Measurements from ENCODE around the gene TMOD4. TPM values are rescaled to one million over a fixed set of nuclear protein-coding genes. Genes with fewer than 3 reads are reported as not detected.

Gene TMOD4
- total RNA-seq, 4 donors from 2014 or later: 1.9 TPM; not detected in 3

DNA sequence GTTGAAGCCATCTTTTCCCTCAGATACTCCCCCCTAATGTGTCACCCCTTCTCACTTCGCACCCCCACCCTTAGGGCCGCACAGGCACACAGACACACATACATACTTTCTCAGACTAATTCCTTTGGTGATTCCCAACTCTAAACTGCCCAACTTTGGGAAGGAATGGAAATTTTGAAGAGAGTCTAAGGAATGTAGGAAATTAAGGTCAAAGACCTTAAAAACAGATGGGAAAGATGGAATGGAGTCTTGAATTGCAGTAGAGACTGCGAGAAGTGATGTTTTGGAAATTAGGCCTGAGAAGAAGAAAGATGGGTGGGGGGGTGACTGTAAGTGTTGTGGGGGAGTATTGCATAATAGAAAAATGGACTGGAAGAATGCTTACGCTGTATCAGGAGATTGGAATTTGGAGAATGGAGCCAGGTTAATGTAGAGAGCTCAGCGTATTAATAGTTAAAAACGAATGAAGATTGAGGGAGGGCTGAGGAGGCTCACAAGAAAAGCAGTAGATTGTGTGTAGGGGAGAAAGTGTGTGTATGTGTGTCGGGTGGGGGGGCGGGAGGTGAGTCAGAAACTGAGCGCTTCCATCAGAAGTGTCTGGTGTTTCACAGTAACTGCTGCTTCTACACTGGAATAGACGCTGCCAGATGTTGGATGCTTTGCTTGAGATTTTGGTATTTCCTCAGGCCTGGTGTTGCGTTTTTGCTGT, 24.2 kb upstream of the TMOD4 start:
- DNase-seq (ENCODE audit: low spot score) (no peak), ATAC-seq (ENCODE audit: low FRiP score) (peak; percentile 64)
- TF ChIP-seq, protein P1, sequence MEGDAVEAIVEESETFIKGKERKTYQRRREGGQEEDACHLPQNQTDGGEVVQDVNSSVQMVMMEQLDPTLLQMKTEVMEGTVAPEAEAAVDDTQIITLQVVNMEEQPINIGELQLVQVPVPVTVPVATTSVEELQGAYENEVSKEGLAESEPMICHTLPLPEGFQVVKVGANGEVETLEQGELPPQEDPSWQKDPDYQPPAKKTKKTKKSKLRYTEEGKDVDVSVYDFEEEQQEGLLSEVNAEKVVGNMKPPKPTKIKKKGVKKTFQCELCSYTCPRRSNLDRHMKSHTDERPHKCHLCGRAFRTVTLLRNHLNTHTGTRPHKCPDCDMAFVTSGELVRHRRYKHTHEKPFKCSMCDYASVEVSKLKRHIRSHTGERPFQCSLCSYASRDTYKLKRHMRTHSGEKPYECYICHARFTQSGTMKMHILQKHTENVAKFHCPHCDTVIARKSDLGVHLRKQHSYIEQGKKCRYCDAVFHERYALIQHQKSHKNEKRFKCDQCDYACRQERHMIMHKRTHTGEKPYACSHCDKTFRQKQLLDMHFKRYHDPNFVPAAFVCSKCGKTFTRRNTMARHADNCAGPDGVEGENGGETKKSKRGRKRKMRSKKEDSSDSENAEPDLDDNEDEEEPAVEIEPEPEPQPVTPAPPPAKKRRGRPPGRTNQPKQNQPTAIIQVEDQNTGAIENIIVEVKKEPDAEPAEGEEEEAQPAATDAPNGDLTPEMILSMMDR (IDR thresholded peaks at IDR 0.05): no peak

DNA sequence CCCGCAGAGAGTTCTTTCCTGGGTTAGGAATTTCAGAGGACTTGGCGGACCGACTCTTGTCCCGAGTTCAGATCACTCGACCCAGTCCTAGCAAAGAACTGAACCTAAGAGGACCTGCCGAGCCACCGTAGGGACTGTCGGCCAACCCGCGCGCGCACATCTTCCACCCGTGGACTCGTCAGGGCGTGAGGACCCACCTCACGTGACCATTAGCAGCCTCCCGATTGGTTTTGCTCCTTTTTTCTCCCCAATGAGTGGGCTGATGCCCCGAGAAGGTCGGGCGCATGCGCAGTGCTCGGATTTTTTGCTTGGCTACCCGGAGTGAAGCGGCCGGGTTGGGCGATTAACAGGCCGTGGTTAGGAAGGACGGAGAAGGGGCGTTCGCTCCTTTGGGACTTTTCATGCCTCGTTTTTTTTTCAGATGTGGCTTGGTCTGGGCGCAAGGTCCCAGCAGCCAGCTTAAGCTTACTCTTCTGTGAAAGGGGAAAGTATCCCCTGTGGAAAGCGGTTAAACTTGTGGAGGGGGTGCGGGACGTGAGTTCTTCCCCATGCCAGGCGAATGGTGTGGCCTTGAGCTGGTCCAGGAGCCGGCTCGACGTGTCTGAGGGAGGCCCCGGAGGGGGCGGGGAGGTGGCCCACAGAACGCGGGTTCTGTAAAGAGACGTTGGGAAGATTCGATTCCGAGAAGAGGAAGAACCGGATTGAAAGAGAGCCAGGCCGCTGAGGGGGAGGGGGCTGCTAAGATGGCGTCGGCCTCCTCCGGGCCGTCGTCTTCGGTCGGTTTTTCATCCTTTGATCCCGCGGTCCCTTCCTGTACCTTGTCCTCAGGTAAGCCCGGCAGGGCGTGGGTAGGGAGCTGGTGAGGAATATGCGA, 22.7 kb upstream of the TMOD4 start, which contains the start of gene PIP5K1A:
Gene PIP5K1A, plus strand, starts transcription at position 299 of the 874 bp plus-strand sequence. Its CDS starts 445 bp downstream, at position 744.
- DNase-seq (ENCODE audit: low spot score) (peak; percentile 98), ATAC-seq (ENCODE audit: low FRiP score) (peak; percentile 74)
- TF ChIP-seq, protein P1 (IDR thresholded peaks at IDR 0.05): no peak

DNA sequence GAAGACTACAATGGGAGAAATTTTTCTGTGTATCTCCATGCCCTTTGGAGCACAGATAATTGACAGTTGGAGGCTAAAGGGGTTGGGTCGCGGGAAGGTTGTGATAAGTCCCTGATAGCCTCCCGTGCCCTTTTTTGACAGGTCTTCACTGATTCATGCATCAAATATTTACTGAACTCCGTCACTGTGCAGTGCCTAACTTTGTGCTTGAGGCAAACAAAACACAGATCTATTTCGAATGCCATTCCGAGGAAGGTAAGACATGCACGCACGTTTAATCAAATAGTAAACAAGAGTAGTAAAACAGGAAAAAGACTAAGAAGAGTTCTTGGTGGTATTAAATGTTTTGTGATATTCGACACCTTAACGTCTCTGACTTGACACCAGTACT, 22.1 kb upstream of the TMOD4 start:
- ATAC-seq (ENCODE audit: low FRiP score) (no peak), DNase-seq (ENCODE audit: low spot score) (no peak)
- TF ChIP-seq, protein P1 (IDR thresholded peaks at IDR 0.05): no peak

DNA sequence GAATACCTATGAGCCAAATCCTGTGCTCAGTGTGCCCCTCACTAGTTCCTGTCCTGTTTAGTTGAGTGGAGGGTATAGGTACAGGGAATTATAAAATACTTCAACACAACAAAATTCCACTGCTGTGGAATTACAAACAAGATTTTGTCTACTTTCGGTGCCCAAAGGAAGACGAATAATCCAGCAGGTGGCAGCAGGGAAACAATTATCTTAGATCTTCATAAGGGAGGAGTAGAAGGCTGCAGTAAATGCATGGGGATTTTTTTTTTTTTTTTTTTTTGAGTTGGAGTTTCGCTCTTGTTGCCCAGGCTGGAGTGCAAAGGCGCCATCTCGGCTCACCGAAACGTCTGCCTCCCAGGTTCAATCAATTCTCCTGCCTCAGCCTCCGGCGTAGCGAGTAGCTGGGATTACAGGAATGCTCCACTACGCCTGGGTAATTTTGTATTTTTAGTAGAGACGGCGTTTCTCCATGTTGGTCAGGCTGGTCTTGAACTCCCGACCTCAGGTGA, 20.6 kb upstream of the TMOD4 start:
- no peak for DNase-seq (ENCODE audit: low spot score)

DNA sequence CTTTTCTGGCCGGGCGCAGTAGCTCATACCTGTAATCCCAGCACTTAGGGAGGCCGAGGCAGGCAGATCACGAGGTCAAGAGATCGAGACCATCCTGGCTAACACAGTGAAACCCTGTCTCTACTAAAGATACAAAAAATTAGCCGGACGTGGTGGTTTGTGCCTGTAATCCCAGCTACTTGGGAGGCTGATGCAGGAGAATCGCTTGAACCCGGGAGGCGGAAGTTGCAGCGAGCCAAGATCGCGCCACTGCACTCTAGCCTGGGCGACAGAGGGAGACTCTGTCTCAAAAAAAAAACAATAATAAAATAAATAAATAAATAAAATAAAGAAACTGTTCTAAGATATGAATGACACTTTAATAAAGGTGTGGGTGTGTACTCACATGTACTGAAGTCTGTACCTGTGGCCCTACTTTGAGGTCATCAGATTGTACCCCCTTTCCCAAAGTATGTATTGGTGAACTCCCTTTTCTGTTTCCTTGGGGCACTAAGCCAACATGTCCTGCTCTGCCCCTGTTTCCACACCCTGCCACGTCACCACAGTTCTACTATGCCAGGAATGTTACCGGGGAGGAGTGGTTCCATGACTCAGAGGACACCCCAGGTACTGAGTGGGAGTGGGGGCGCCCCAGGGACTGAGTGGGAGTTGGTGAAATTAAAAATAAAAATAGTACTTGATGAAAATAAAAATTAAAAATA, 19.3 kb upstream of the TMOD4 start:
- ATAC-seq (ENCODE audit: low FRiP score) (peak; percentile 65), DNase-seq (ENCODE audit: low spot score) (peak; percentile 88)

More for the DNA sequence above, 20.6 kb upstream of the TMOD4 start:
- TF ChIP-seq, protein P1 (IDR thresholded peaks at IDR 0.05): no peak
- peak; percentile 21 for ATAC-seq (ENCODE audit: low FRiP score)

DNA sequence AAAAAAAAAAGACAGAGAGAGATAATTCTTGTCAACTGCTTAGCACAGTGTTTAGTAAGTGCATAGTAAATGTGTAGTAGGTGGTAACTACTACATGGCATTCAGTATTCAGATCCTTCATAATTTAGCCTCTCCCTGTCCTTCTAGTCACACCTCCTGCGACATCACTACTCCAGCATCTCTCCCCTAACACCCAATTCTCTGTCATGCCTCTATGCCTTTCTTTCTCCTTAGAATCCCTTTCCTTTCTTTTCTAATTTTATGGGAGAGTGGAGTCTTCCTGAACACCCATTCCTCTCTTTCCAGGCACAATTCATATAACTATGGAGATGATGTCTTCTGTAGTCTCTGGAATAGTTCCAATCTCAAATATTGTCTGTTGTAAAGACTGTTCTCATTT, 18.1 kb upstream of the TMOD4 start:
- DNase-seq (ENCODE audit: low spot score) (no peak), ATAC-seq (ENCODE audit: low FRiP score) (no peak)
- TF ChIP-seq, protein P1 (IDR thresholded peaks at IDR 0.05): no peak

DNA sequence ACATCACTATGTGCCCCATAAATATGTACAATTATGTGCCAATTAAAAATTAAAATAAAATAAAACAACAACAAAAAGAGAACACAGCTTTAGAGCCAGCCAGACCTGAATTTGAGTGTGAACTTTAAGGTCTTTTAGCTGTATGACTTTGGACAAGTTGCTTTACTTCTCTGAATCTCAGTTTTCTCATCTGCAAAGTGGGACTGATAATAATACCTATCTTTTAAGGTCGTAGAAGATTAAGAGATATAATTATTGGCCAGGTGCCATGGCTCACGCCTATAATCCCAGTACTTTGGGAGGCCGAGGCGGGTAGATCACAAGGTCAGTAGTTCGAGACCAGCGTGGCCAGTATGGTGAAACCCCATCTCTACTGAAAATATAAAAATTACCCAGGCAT, 17.5 kb upstream of the TMOD4 start:
- TF ChIP-seq, protein P1 (IDR thresholded peaks at IDR 0.05): no peak
- ATAC-seq (ENCODE audit: low FRiP score) (no peak), DNase-seq (ENCODE audit: low spot score) (no peak)
